Erythroblast (primary cell): ENCODE results near the gene EHD1.

Experiments
- GATA1 ChIP-seq: IDR thresholded peaks from 2 replicates; pipeline ENCODE4 v1.6.1; 2011; ENCODE audit warnings: low read depth, mild to moderate bottlenecking, control low read depth, low read length, moderate library complexity
- POLR2A ChIP-seq: IDR thresholded peaks from 2 replicates; pipeline ENCODE4 v1.6.1; 2011; ENCODE audit warnings: mild to moderate bottlenecking, low read length

GRCh38 chr11:64837887-64838351 lies 40.5 kb downstream of the EHD1 start:
- TF ChIP-seq POLR2A (no peak), GATA1 (no peak)
